Peyer's patch (tissue), 4 donors: Measurements from ENCODE around the gene ZNF324. TPM values are rescaled to one million over a fixed set of nuclear protein-coding genes. Genes with fewer than 3 reads are reported as not detected.

ENCODE experiments used
- DNase-seq, 3 donors: peaks; one replicate each; pipeline ENCODE4 v3.0.0-alpha.2; 2017 to 2019
- H3K27ac ChIP-seq, 4 donors: fragments of 200-600 bp; sonication (generic); one replicate each; pipeline ENCODE4 v1.5.1; 2016 to 2019
- H3K27me3 ChIP-seq, 2 donors: fragments of 200-600 bp; sonication (generic); one replicate each; pipeline ENCODE4 v1.5.1; 2019
- H3K36me3 ChIP-seq, 3 donors: fragments of 200-600 bp; sonication (generic); one replicate each; pipeline ENCODE4 v1.5.1; 2016 to 2019
- H3K4me1 ChIP-seq, 4 donors: fragments of 200-600 bp; sonication (generic); one replicate each; pipeline ENCODE4 v1.5.1; 2016 to 2019
- H3K4me3 ChIP-seq, 4 donors: fragments of 200-600 bp; sonication (generic); 1 replicate in 3 of 4; 2 replicates in 1 of 4; pipeline ENCODE4 v1.5.1; 2016 to 2019; ENCODE audit warnings: mild to moderate bottlenecking in 1 of 4
- H3K9me3 ChIP-seq, 4 donors: fragments of 200-600 bp; sonication (generic); one replicate each; pipeline ENCODE4 v1.5.1; 2016 to 2019; ENCODE audit warnings: mild to moderate bottlenecking in 1 of 4
- POLR2A ChIP-seq, 2 donors: fragments of 450-650 bp; IDR thresholded peaks; one replicate each; pipeline ENCODE4 v1.5.1; 2017; ENCODE audit warnings: antibody characterized with exemption in 2 of 2, mild to moderate bottlenecking in 2 of 2, moderate library complexity in 2 of 2
- total RNA-seq, 4 donors: library from RNA; depleted of rRNA; stranded (reverse); fragments of >200 nt; gene quantifications; one replicate each; pipeline ENCODE4 v1.1.0, GENCODE V29; 2016
- TF ChIP-seq, protein P1 (sequence below), 6 experiments: fragments of 450-650 bp in 4 of 6; fragments of 200-600 bp in 2 of 6; sonication (generic) in 1 of 6; IDR thresholded peaks; one replicate each; pipeline ENCODE4 v1.5.1; 2017 to 2019; ENCODE audit warnings: antibody characterized with exemption in 6 of 6, mild to moderate bottlenecking in 3 of 6, moderate library complexity in 1 of 6

Gene ZNF324
- total RNA-seq, 4 donors from 2014 or later: 12.4 to 31.2 (median 22.7) TPM

- no peak for DNase-seq
- Histone ChIP-seq H3K4me3 (no peak overlapping the region), H3K27me3 (no peaks in the 10 kb centered on the region), H3K36me3 (peaks cover 0 to 28% (median 0%) of the 10 kb centered on the region in 3 donors), H3K9me3 (no peaks in the 10 kb centered on the region), H3K27ac (peak overlapping the region in 1 of 4 donors; percentile 85), H3K4me1 (peaks cover 0 to 18% (median 6%) of the 10 kb centered on the region in 4 donors)
- no peak for TF ChIP-seq POLR2A (IDR thresholded peaks at IDR 0.05)
- TF ChIP-seq, protein P1, sequence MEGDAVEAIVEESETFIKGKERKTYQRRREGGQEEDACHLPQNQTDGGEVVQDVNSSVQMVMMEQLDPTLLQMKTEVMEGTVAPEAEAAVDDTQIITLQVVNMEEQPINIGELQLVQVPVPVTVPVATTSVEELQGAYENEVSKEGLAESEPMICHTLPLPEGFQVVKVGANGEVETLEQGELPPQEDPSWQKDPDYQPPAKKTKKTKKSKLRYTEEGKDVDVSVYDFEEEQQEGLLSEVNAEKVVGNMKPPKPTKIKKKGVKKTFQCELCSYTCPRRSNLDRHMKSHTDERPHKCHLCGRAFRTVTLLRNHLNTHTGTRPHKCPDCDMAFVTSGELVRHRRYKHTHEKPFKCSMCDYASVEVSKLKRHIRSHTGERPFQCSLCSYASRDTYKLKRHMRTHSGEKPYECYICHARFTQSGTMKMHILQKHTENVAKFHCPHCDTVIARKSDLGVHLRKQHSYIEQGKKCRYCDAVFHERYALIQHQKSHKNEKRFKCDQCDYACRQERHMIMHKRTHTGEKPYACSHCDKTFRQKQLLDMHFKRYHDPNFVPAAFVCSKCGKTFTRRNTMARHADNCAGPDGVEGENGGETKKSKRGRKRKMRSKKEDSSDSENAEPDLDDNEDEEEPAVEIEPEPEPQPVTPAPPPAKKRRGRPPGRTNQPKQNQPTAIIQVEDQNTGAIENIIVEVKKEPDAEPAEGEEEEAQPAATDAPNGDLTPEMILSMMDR (IDR thresholded peaks at IDR 0.05): no peak
These were observed 10.2 kb downstream of the ZNF324 start for GRCh38 chr19:58477130-58477529.

DNA sequence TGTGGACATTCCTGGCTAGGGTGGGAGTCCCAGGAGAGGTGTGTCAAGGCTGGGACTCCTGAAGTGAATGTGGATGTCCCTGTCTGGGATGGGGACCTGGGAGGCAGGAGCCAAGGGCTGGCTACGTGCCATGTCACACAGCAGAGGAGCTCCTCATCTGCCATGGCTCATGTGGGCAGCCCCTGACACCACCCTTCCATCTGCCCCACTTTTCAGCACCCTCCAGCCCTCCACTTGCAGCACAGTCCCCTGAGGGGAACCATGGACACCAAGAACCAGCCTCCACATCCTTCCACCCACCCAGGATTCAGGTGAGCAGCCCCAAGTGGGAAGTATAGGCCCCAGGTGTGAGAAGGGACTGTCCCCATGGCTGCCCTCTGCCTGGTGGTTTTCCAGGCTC, 11.0 kb downstream of the ZNF324 start:
- Histone ChIP-seq H3K4me1 (peaks cover 0 to 18% (median 6%) of the 10 kb centered on the region in 4 donors), H3K36me3 (peaks cover 0 to 20% (median 0%) of the 10 kb centered on the region in 3 donors), H3K27ac (no peak overlapping the region), H3K4me3 (no peak overlapping the region), H3K9me3 (no peaks in the 10 kb centered on the region), H3K27me3 (no peaks in the 10 kb centered on the region)
- no peak for DNase-seq
- TF ChIP-seq, protein P1 (IDR thresholded peaks at IDR 0.05): no peak
- no peak for TF ChIP-seq POLR2A (IDR thresholded peaks at IDR 0.05)

DNA sequence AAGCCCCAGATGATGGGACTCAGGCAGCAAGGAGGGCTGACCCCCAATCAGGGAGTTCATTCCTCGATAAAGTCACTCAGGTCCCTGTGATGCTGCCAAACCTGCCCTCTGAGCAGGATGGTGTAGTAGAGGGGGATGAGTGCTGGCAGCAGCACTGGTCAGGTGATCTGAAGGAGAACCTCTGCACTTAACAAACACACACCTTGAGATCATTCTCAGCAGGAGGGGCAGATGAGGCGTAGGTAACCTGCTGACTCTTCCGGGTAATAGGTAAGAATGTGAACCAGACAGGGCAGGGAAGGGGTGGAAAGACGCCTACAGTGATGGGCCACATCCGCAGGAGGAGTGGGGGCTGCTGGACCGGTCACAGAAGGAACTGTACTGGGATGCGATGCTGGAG, 12.4 kb downstream of the ZNF324 start:
- no peak for DNase-seq
- peaks cover 0 to 18% (median 6%) of the 10 kb centered on the region in 4 donors for H3K4me1 ChIP-seq
- no peaks in the 10 kb centered on the region for H3K9me3 ChIP-seq
- no peaks in the 10 kb centered on the region for H3K27me3 ChIP-seq
- TF ChIP-seq, protein P1 (IDR thresholded peaks at IDR 0.05): no peak
- TF ChIP-seq POLR2A (IDR thresholded peaks at IDR 0.05): no peak
- H3K4me3 ChIP-seq: no peak overlapping the region
- H3K36me3 ChIP-seq: peaks cover 0 to 17% (median 0%) of the 10 kb centered on the region in 3 donors
- H3K27ac ChIP-seq: no peak overlapping the region

GRCh38 chr19:58479736-58480480, 13.0 kb downstream of the ZNF324 start:
- Histone ChIP-seq H3K9me3 (no peaks in the 10 kb centered on the region), H3K4me1 (peaks cover 0 to 15% (median 6%) of the 10 kb centered on the region in 4 donors), H3K27ac (no peak overlapping the region), H3K4me3 (no peak overlapping the region), H3K36me3 (peaks cover 0 to 17% (median 0%) of the 10 kb centered on the region in 3 donors), H3K27me3 (no peaks in the 10 kb centered on the region)
- DNase-seq: no peak
- TF ChIP-seq POLR2A (IDR thresholded peaks at IDR 0.05): no peak
- TF ChIP-seq, protein P1 (IDR thresholded peaks at IDR 0.05): no peak

DNA sequence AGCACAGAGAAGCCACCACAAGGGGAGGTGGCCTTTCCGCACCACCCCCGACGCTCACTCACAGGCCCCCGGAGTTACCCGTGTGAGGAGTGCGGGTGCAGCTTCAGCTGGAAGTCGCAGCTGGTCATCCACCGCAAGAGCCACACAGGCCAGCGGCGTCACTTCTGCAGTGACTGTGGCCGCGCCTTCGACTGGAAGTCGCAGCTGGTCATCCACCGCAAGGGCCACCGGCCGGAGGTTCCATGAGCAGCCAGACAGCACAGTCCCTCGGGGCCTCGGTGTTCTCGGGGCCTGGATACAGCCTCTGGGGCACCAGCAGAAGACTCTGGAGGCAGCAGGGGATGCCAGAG, 13.6 kb downstream of the ZNF324 start:
- no peak for TF ChIP-seq POLR2A (IDR thresholded peaks at IDR 0.05)
- TF ChIP-seq, protein P1 (IDR thresholded peaks at IDR 0.05): no peak
- Histone ChIP-seq H3K4me3 (no peak overlapping the region), H3K27me3 (no peaks in the 10 kb centered on the region), H3K36me3 (peaks cover 0 to 17% (median 0%) of the 10 kb centered on the region in 3 donors), H3K4me1 (peaks cover 0 to 10% (median 4%) of the 10 kb centered on the region in 4 donors), H3K9me3 (no peaks in the 10 kb centered on the region), H3K27ac (no peak overlapping the region)
- no peak for DNase-seq
